GM23338 (cell line): ENCODE measurements around the gene EXOC6. TPM values are rescaled to one million over a fixed set of nuclear protein-coding genes. Genes with fewer than 3 reads are reported as not detected.

Experiments
- ATAC-seq: fragments of 200-7000 bp; cut with Tn5 transposase; 3 replicates; pipeline ENCODE4 v1.9.1; 2020
- DNase-seq: peaks from one replicate; pipeline ENCODE4 v3.0.0-alpha.2; 2015; ENCODE audit warnings: low spot score
- H2AFZ ChIP-seq: fragments of 200-600 bp; sonication (generic); 2 replicates; pipeline ENCODE4 v1.8.0; 2016; ENCODE audit warnings: antibody characterized with exemption, mild to moderate bottlenecking, moderate library complexity
- H3F3A ChIP-seq: fragments of 200-600 bp; sonication (generic); replicated peaks from 2 replicates; pipeline ENCODE4 v1.8.0; 2017; ENCODE audit warnings: antibody characterized with exemption, mixed run types, low read depth
- H3K27ac ChIP-seq: fragments of 200-600 bp; sonication (generic); 2 replicates; pipeline ENCODE4 v1.6.1; 2016; ENCODE audit warnings: low read depth
- H3K27me3 ChIP-seq: fragments of 200-600 bp; sonication (generic); 2 replicates; pipeline ENCODE4 v1.8.0; 2016; ENCODE audit warnings: mild to moderate bottlenecking, mixed run types, moderate library complexity; ENCODE audit not compliant: insufficient read depth
- H3K36me3 ChIP-seq: fragments of 200-600 bp; sonication (generic); 2 replicates; pipeline ENCODE4 v1.8.0; 2016; ENCODE audit warnings: mild to moderate bottlenecking; ENCODE audit not compliant: insufficient read depth
- H3K4me1 ChIP-seq: fragments of 200-600 bp; sonication (generic); 2 replicates; pipeline ENCODE4 v1.8.0; 2016; ENCODE audit warnings: mild to moderate bottlenecking, moderate library complexity; ENCODE audit not compliant: insufficient read depth
- H3K4me2 ChIP-seq: fragments of 200-600 bp; sonication (generic); 2 replicates; pipeline ENCODE4 v1.7.1; 2017; ENCODE audit warnings: mixed run types
- H3K4me3 ChIP-seq: fragments of 200-600 bp; sonication (generic); 2 replicates; pipeline ENCODE4 v1.6.1; 2016; ENCODE audit warnings: mixed run types
- H3K79me2 ChIP-seq: fragments of 200-600 bp; sonication (generic); replicated peaks from 2 replicates; pipeline ENCODE4 v1.8.0; 2017; ENCODE audit warnings: mild to moderate bottlenecking; ENCODE audit not compliant: insufficient read depth
- H3K9me2 ChIP-seq: fragments of 200-600 bp; sonication (generic); 2 replicates; pipeline ENCODE4 v1.8.0; 2017; ENCODE audit not compliant: insufficient read depth
- H4K20me1 ChIP-seq: fragments of 200-600 bp; sonication (generic); replicated peaks from 2 replicates; pipeline ENCODE4 v1.8.0; 2017; ENCODE audit warnings: mild to moderate bottlenecking; ENCODE audit not compliant: insufficient read depth
- H3K27ac Mint-ChIP-seq: 2 replicates; pipeline ENCODE4 v1.8.0; 2020; ENCODE audit warnings: inconsistent platforms, mild to moderate bottlenecking, moderate library complexity, mixed read lengths
- H3K27me3 Mint-ChIP-seq: 3 replicates; pipeline ENCODE4 v1.8.0; 2022; ENCODE audit warnings: low read depth, mild to moderate bottlenecking, moderate library complexity, mixed read lengths, inconsistent platforms; ENCODE audit not compliant: insufficient read depth, poor library complexity
- H3K36me3 Mint-ChIP-seq: 3 replicates; pipeline ENCODE4 v1.8.0; 2021; ENCODE audit warnings: low read depth, mild to moderate bottlenecking, inconsistent platforms, moderate library complexity, mixed read lengths
- H3K4me1 Mint-ChIP-seq: 3 replicates; pipeline ENCODE4 v1.8.0; 2020; ENCODE audit warnings: mild to moderate bottlenecking, inconsistent platforms, mixed read lengths
- H3K4me3 Mint-ChIP-seq: 3 replicates; pipeline ENCODE4 v1.8.0; 2021; ENCODE audit warnings: moderate library complexity, mild to moderate bottlenecking, inconsistent platforms, mixed read lengths
- H3K9me3 Mint-ChIP-seq: 3 replicates; pipeline ENCODE4 v1.8.0; 2020; ENCODE audit warnings: moderate library complexity, mild to moderate bottlenecking, inconsistent platforms, mixed read lengths
- CREB1 ChIP-seq: fragments of 250-450 bp; sonication (Bioruptor Pico); IDR thresholded peaks from 2 replicates; pipeline ENCODE4 v1.5.0; 2020; ENCODE audit warnings: low read depth, mild to moderate bottlenecking, moderate library complexity
- EZH2 ChIP-seq: fragments of 200-600 bp; sonication (generic); IDR thresholded peaks from one replicate; pipeline ENCODE4 v1.8.0; 2017; ENCODE audit warnings: antibody characterized with exemption, mild to moderate bottlenecking, low read depth; ENCODE audit not compliant: unreplicated experiment
- EZH2phosphoT487 ChIP-seq: fragments of 200-600 bp; sonication (generic); IDR thresholded peaks from one replicate; pipeline ENCODE4 v1.8.1; 2018; ENCODE audit warnings: antibody characterized with exemption; ENCODE audit not compliant: unreplicated experiment
- JUNB ChIP-seq: IDR thresholded peaks from one replicate; pipeline ENCODE4 v1.6.1; 2016; ENCODE audit warnings: antibody characterized with exemption; ENCODE audit not compliant: unreplicated experiment
- NANOG ChIP-seq: IDR thresholded peaks from 2 replicates; pipeline ENCODE4 v1.6.1; 2016; ENCODE audit warnings: antibody characterized with exemption, borderline replicate concordance
- POLR2AphosphoS5 ChIP-seq: IDR thresholded peaks from 2 replicates; pipeline ENCODE4 v1.6.1; 2016; ENCODE audit warnings: antibody characterized with exemption, low read depth
- STAT1 ChIP-seq: IDR thresholded peaks from one replicate; pipeline ENCODE4 v1.6.1; 2016; ENCODE audit warnings: antibody characterized with exemption; ENCODE audit not compliant: unreplicated experiment
- ZNF114 ChIP-seq: fragments of 250-450 bp; sonication (Bioruptor Pico); IDR thresholded peaks from 2 replicates; pipeline ENCODE4 v1.5.0; 2020; ENCODE audit warnings: mild to moderate bottlenecking, moderate library complexity
- ZNF331 ChIP-seq: fragments of 250-450 bp; sonication (Bioruptor Pico); IDR thresholded peaks from 2 replicates; pipeline ENCODE4 v1.5.0; 2020; ENCODE audit warnings: low read depth, mild to moderate bottlenecking, moderate library complexity
- polyA plus RNA-seq: library from polyadenylated mRNA; unstranded; fragments of >200 nt; fragmentation: Nextera tagmentation; extraction: Ambion mirVana; gene quantifications from 2 replicates; pipeline ENCODE4 v1.2.1, GENCODE V29; 2016
- total RNA-seq: library from RNA; depleted of rRNA; stranded (reverse); fragments of >200 nt; shearing (Covaris generic); gene quantifications from 2 replicates; pipeline ENCODE4 v1.2.3, GENCODE V29; 2014
- TF ChIP-seq, protein P1 (sequence below): IDR thresholded peaks from one replicate; pipeline ENCODE4 v1.6.1; 2018; ENCODE audit warnings: antibody characterized with exemption; ENCODE audit not compliant: unreplicated experiment
- TF ChIP-seq, protein P2 (sequence below): fragments of 250-450 bp; sonication (Bioruptor Pico); IDR thresholded peaks from 2 replicates; pipeline ENCODE4 v1.5.0; 2020; ENCODE audit warnings: mild to moderate bottlenecking, moderate library complexity
- TF ChIP-seq, protein P3 (sequence below), 2 experiments: fragments of 200-600 bp in 1 of 2; sonication (generic) in 1 of 2; conservative IDR thresholded peaks; 2 replicates each; pipeline versions ENCODE4 v1.5.1 to v1.6.1; 2016 to 2017; ENCODE audit warnings: antibody characterized with exemption in 2 of 2, low read depth in 2 of 2, mild to moderate bottlenecking in 2 of 2, moderate library complexity in 1 of 2
- TF ChIP-seq, protein P4 (sequence below): IDR thresholded peaks from 2 replicates; pipeline ENCODE4 v1.6.1; 2016; ENCODE audit warnings: antibody characterized with exemption

The EXOC6 gene
- total and polyA plus RNA-seq, 2 experiments from 2014 or later, result 5.0 to 6.0 TPM

DNA sequence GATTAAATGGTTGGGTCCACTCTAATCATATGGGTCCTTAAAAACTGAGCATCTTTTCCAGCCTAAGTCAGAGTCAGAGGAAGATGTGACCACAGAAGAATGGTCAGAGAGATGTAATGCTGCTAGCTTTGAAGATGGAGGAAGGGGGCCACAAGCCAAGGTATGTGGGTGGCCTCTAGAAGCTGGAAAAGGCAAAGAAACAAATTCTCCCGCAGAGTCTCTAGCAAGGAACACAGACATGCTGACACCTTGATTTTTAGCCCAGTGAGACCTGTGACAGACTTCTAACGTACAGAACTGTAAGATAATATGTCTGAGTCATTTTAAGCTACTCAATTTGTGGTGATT, 1.5 kb upstream of the EXOC6 start:
- no peaks in the 10 kb centered on the region for H3F3A ChIP-seq
- H4K20me1 ChIP-seq, result no peaks in the 10 kb centered on the region; the same call in 1 of the 2 replicates
- peaks cover 46% of the 10 kb centered on the region for H3K27me3 ChIP-seq
- Mint-ChIP-seq H3K36me3 (no peaks in the 10 kb centered on the region), H3K27me3 (peaks cover 27% of the 10 kb centered on the region), H3K4me1 (peaks cover 13% of the 10 kb centered on the region; the same call in 2 of the 3 replicates), H3K27ac (no peak overlapping the region), H3K9me3 (peaks cover 4% of the 10 kb centered on the region; the same call in 2 of the 3 replicates), H3K4me3 (no peak overlapping the region)
- H3K27ac ChIP-seq, result no peak overlapping the region
- no peaks in the 10 kb centered on the region for H3K79me2 ChIP-seq
- H2AFZ ChIP-seq, result no peak overlapping the region
- peaks cover 13% of the 10 kb centered on the region; the same call in 1 of the 2 replicates for H3K4me1 ChIP-seq
- no peaks in the 10 kb centered on the region for H3K9me2 ChIP-seq
- H3K4me3 ChIP-seq, result no peak overlapping the region
- H3K4me2 ChIP-seq, result no peak overlapping the region
- H3K36me3 ChIP-seq, result no peaks in the 10 kb centered on the region
- DNase-seq, result no peak
- no peak for ATAC-seq
- TF ChIP-seq, protein P1, sequence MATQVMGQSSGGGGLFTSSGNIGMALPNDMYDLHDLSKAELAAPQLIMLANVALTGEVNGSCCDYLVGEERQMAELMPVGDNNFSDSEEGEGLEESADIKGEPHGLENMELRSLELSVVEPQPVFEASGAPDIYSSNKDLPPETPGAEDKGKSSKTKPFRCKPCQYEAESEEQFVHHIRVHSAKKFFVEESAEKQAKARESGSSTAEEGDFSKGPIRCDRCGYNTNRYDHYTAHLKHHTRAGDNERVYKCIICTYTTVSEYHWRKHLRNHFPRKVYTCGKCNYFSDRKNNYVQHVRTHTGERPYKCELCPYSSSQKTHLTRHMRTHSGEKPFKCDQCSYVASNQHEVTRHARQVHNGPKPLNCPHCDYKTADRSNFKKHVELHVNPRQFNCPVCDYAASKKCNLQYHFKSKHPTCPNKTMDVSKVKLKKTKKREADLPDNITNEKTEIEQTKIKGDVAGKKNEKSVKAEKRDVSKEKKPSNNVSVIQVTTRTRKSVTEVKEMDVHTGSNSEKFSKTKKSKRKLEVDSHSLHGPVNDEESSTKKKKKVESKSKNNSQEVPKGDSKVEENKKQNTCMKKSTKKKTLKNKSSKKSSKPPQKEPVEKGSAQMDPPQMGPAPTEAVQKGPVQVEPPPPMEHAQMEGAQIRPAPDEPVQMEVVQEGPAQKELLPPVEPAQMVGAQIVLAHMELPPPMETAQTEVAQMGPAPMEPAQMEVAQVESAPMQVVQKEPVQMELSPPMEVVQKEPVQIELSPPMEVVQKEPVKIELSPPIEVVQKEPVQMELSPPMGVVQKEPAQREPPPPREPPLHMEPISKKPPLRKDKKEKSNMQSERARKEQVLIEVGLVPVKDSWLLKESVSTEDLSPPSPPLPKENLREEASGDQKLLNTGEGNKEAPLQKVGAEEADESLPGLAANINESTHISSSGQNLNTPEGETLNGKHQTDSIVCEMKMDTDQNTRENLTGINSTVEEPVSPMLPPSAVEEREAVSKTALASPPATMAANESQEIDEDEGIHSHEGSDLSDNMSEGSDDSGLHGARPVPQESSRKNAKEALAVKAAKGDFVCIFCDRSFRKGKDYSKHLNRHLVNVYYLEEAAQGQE, result no peak
- TF ChIP-seq ZNF331 (CRISPR knock-in tag), result no peak
- TF ChIP-seq, protein P2, sequence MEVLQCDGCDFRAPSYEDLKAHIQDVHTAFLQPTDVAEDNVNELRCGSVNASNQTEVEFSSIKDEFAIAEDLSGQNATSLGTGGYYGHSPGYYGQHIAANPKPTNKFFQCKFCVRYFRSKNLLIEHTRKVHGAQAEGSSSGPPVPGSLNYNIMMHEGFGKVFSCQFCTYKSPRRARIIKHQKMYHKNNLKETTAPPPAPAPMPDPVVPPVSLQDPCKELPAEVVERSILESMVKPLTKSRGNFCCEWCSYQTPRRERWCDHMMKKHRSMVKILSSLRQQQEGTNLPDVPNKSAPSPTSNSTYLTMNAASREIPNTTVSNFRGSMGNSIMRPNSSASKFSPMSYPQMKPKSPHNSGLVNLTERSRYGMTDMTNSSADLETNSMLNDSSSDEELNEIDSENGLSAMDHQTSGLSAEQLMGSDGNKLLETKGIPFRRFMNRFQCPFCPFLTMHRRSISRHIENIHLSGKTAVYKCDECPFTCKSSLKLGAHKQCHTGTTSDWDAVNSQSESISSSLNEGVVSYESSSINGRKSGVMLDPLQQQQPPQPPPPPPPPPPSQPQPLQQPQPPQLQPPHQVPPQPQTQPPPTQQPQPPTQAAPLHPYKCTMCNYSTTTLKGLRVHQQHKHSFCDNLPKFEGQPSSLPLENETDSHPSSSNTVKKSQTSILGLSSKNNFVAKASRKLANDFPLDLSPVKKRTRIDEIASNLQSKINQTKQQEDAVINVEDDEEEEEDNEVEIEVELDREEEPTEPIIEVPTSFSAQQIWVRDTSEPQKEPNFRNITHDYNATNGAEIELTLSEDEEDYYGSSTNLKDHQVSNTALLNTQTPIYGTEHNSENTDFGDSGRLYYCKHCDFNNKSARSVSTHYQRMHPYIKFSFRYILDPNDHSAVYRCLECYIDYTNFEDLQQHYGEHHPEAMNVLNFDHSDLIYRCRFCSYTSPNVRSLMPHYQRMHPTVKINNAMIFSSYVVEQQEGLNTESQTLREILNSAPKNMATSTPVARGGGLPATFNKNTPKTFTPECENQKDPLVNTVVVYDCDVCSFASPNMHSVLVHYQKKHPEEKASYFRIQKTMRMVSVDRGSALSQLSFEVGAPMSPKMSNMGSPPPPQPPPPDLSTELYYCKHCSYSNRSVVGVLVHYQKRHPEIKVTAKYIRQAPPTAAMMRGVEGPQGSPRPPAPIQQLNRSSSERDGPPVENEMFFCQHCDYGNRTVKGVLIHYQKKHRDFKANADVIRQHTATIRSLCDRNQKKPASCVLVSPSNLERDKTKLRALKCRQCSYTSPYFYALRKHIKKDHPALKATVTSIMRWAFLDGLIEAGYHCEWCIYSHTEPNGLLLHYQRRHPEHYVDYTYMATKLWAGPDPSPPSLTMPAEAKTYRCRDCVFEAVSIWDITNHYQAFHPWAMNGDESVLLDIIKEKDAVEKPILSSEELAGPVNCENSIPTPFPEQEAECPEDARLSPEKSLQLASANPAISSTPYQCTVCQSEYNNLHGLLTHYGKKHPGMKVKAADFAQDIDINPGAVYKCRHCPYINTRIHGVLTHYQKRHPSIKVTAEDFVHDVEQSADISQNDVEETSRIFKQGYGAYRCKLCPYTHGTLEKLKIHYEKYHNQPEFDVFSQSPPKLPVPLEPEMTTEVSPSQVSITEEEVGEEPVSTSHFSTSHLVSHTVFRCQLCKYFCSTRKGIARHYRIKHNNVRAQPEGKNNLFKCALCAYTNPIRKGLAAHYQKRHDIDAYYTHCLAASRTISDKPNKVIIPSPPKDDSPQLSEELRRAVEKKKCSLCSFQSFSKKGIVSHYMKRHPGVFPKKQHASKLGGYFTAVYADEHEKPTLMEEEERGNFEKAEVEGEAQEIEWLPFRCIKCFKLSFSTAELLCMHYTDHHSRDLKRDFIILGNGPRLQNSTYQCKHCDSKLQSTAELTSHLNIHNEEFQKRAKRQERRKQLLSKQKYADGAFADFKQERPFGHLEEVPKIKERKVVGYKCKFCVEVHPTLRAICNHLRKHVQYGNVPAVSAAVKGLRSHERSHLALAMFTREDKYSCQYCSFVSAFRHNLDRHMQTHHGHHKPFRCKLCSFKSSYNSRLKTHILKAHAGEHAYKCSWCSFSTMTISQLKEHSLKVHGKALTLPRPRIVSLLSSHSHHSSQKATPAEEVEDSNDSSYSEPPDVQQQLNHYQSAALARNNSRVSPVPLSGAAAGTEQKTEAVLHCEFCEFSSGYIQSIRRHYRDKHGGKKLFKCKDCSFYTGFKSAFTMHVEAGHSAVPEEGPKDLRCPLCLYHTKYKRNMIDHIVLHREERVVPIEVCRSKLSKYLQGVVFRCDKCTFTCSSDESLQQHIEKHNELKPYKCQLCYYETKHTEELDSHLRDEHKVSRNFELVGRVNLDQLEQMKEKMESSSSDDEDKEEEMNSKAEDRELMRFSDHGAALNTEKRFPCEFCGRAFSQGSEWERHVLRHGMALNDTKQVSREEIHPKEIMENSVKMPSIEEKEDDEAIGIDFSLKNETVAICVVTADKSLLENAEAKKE (CRISPR knock-in tag), result no peak
- TF ChIP-seq POLR2AphosphoS5, result no peak
- TF ChIP-seq, protein P3, sequence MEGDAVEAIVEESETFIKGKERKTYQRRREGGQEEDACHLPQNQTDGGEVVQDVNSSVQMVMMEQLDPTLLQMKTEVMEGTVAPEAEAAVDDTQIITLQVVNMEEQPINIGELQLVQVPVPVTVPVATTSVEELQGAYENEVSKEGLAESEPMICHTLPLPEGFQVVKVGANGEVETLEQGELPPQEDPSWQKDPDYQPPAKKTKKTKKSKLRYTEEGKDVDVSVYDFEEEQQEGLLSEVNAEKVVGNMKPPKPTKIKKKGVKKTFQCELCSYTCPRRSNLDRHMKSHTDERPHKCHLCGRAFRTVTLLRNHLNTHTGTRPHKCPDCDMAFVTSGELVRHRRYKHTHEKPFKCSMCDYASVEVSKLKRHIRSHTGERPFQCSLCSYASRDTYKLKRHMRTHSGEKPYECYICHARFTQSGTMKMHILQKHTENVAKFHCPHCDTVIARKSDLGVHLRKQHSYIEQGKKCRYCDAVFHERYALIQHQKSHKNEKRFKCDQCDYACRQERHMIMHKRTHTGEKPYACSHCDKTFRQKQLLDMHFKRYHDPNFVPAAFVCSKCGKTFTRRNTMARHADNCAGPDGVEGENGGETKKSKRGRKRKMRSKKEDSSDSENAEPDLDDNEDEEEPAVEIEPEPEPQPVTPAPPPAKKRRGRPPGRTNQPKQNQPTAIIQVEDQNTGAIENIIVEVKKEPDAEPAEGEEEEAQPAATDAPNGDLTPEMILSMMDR (conservative IDR thresholded peaks at IDR 0.05; ENCODE audit: low read depth in 2 of 2), result no peak
- TF ChIP-seq CREB1 (CRISPR knock-in tag), result no peak
- no peak for TF ChIP-seq EZH2phosphoT487
- TF ChIP-seq STAT1, result no peak
- no peak for TF ChIP-seq ZNF114 (CRISPR knock-in tag)
- no peak for TF ChIP-seq EZH2
- no peak for TF ChIP-seq NANOG
- no peak for TF ChIP-seq JUNB
- TF ChIP-seq, protein P4, sequence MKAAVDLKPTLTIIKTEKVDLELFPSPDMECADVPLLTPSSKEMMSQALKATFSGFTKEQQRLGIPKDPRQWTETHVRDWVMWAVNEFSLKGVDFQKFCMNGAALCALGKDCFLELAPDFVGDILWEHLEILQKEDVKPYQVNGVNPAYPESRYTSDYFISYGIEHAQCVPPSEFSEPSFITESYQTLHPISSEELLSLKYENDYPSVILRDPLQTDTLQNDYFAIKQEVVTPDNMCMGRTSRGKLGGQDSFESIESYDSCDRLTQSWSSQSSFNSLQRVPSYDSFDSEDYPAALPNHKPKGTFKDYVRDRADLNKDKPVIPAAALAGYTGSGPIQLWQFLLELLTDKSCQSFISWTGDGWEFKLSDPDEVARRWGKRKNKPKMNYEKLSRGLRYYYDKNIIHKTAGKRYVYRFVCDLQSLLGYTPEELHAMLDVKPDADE, result no peak
